ENCODE data around the gene CLCN5.

The CLCN5 gene

GRCh38 chrX:50049228-50049627 is 126.8 kb downstream of the CLCN5 start:
- ChIA-PET POLR2A (no interaction called here), CTCF (no interaction called here)
- Histone ChIP-seq H3K27ac (ENCODE audit: extremely low read depth, low read depth, low read length) (no peak overlapping the region), H3K9me3 (ENCODE audit: control insufficient read depth, insufficient read depth, low read depth, low read length) (no peaks in the 10 kb centered on the region), H3K4me3 (ENCODE audit: low read depth, low read length) (no peak overlapping the region), H3K36me3 (ENCODE audit: control insufficient read depth in 2 of 2, insufficient read depth in 1 of 2, low read length in 2 of 2) (no peaks in the 10 kb centered on the region), H3K4me1 (ENCODE audit: control insufficient read depth, insufficient read depth, low read length) (no peaks in the 10 kb centered on the region)
- TF ChIP-seq ZFP37 (tag by site-specific recombination; IDR thresholded peaks at IDR 0.05) (no peak), SP3 (tag by site-specific recombination; IDR thresholded peaks at IDR 0.05) (no peak), ZNF48 (tag by site-specific recombination; IDR thresholded peaks at IDR 0.05) (no peak), ZNF645 (tag by site-specific recombination; IDR thresholded peaks at IDR 0.05) (no peak), ZNF626 (tag by site-specific recombination; IDR thresholded peaks at IDR 0.05) (no peak), ZNF354C (tag by site-specific recombination; IDR thresholded peaks at IDR 0.05; ENCODE audit: borderline replicate concordance, low read depth) (no peak), PRDM10 (tag by site-specific recombination; IDR thresholded peaks at IDR 0.05) (no peak), ZNF513 (tag by site-specific recombination; IDR thresholded peaks at IDR 0.05) (no peak), KLF16 (tag by site-specific recombination; IDR thresholded peaks at IDR 0.05) (no peak), ZNF169 (tag by site-specific recombination; IDR thresholded peaks at IDR 0.05) (no peak), ZNF248 (tag by site-specific recombination; IDR thresholded peaks at IDR 0.05) (no peak), ATF2 (tag by site-specific recombination; IDR thresholded peaks at IDR 0.05; ENCODE audit: low read depth) (no peak), PRDM4 (tag by site-specific recombination; IDR thresholded peaks at IDR 0.05) (no peak), ZNF223 (tag by site-specific recombination; IDR thresholded peaks at IDR 0.05) (no peak), ZNF324 (tag by site-specific recombination; IDR thresholded peaks at IDR 0.05) (no peak), ZNF404 (tag by site-specific recombination; IDR thresholded peaks at IDR 0.05) (no peak)

- Histone ChIP-seq H3K27ac (ENCODE audit: extremely low read depth, low read depth, low read length) (no peak overlapping the region), H3K4me1 (ENCODE audit: control insufficient read depth, insufficient read depth, low read length) (no peaks in the 10 kb centered on the region), H3K9me3 (ENCODE audit: control insufficient read depth, insufficient read depth, low read depth, low read length) (no peaks in the 10 kb centered on the region), H3K4me3 (ENCODE audit: low read depth, low read length) (no peak overlapping the region), H3K36me3 (ENCODE audit: control insufficient read depth in 2 of 2, insufficient read depth in 1 of 2, low read length in 2 of 2) (peaks cover 0 to 22% of the 10 kb centered on the region in 2 experiments; a peak in 1 of 3 replicates)
- ChIA-PET POLR2A (no interaction called here), CTCF (no interaction called here)
- TF ChIP-seq ZNF26 (tag by site-specific recombination; IDR thresholded peaks at IDR 0.05) (no peak), KLF8 (tag by site-specific recombination; IDR thresholded peaks at IDR 0.05) (no peak), ZNF792 (tag by site-specific recombination; IDR thresholded peaks at IDR 0.05) (no peak), ZNF596 (tag by site-specific recombination; IDR thresholded peaks at IDR 0.05) (no peak), ZBTB10 (tag by site-specific recombination; IDR thresholded peaks at IDR 0.05) (no peak), ZNF510 (tag by site-specific recombination; IDR thresholded peaks at IDR 0.05; ENCODE audit: insufficient replicate concordance) (no peak)
Measured at GRCh38 chrX:50054147-50054546, 131.8 kb downstream of the CLCN5 start.
